GM12874 (cell line): Measurements from ENCODE around the gene C2orf76.

ENCODE experiments used
- CTCF ChIP-seq: IDR thresholded peaks from 2 replicates; pipeline ENCODE4 v1.5.1; 2011; ENCODE audit warnings: low read depth, mild to moderate bottlenecking, control low read depth, low read length, moderate library complexity; ENCODE audit not compliant: insufficient read depth

C2orf76 gene

GRCh38 chr2:119264781-119265692 lies 101.6 kb downstream of the C2orf76 start:
- TF ChIP-seq CTCF = peak; percentile 95

- TF ChIP-seq CTCF = no peak
Measured at GRCh38 chr2:119263656-119264055, 103.0 kb downstream of the C2orf76 start.

- TF ChIP-seq CTCF = no peak
Measured at GRCh38 chr2:119263025-119263424, 103.6 kb downstream of the C2orf76 start.

GRCh38 chr2:119261493-119262225 lies 105.0 kb downstream of the C2orf76 start:
- no peak for TF ChIP-seq CTCF

GRCh38 chr2:119260646-119261492 lies 105.8 kb downstream of the C2orf76 start:
- no peak for TF ChIP-seq CTCF

GRCh38 chr2:119259296-119259860 lies 107.3 kb downstream of the C2orf76 start:
- no peak for TF ChIP-seq CTCF
